ENCODE measurements around the gene MYO18B.

- TF ChIP-seq GABPA (IDR thresholded peaks at IDR 0.05; ENCODE audit: low read depth) = no peak
- no peak for TF ChIP-seq CTCF (IDR thresholded peaks at IDR 0.05; ENCODE audit: insufficient read depth, low read length)
- no peak for TF ChIP-seq POLR2AphosphoS5 (IDR thresholded peaks at IDR 0.05; ENCODE audit: low read depth)
Measured at GRCh38 chr22:25786165-25786564, 44.2 kb downstream of the MYO18B start.
